ENCODE data around the gene CYP24A1.

CYP24A1 gene

DNA sequence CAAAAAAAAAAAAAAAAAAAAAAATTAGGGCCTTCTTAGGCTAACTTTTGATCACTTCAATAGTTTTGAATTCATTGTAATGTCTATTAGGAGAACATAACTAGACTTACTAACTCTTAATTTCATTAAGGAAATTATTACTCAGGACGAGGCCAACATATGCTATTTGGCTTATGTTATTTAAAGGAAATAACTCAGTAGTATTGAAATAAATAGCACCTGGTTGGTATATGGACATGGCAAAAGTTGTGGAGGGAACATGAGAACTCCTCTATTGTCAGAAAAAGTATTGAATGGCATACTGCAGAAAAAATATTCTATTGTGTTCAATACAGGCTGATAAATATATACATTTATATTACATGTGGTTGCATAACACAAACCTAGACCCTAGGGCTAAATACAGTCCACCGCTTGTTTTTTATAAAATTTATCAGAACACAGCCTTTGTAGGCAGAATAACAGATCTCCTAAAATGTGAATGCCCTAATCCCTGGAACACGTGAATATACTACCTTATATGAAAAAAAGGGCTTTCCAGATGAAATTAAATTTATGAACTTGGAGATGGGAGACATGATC lies 18.0 kb downstream of the CYP24A1 start:
- DNase-seq = no peak

DNA sequence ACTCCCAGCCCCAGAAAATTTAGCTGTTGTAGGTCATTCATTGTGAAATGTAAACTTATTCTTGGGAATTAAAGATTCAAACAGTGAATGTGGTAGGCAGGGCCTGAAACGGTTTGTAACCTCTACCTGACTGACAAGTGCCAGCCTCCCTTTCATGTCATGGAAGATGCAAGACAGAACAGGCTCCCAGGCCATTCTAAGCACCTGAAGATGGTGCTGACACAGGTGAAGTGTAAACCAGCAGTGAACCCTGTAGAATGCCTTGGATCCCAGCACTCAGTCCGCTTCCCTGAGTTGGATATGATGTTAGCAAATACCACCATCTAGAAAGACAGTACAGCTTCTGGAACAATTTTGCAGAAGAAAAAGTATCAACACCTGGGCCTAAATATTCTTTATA lies 19.3 kb downstream of the CYP24A1 start:
- no peak for DNase-seq

DNA sequence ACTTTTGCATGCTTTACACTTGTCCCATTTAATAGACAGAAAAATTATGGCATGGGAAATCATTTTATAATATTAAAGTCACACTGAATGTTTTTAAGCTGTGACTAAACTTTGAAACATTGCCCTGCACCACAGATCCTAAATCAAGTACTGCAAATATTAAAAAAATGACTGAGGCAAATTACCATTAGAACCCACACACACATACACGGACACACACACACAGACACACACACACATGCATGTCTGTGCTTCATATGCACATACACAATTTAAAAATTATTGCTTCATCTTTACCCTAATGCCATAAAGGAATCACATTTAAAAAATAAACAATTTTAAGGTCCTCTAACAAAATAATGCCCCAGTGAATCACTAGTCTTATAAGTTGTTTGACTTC lies 19.9 kb downstream of the CYP24A1 start:
- no peak for DNase-seq

DNA sequence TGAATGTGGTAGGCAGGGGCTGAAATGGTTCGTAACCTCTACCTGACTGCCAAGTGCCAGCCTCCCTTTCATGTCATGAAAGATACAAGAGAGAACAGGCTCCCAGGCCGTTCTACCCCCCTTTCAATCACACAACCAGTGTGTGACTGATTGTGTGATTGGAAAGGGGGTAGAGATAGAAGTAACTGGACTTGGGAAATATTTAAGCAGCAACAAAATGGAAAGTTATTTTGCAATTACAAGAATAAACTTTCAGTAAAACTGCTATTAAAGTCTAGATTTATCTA lies 20.8 kb downstream of the CYP24A1 start:
- no peak for DNase-seq

DNA sequence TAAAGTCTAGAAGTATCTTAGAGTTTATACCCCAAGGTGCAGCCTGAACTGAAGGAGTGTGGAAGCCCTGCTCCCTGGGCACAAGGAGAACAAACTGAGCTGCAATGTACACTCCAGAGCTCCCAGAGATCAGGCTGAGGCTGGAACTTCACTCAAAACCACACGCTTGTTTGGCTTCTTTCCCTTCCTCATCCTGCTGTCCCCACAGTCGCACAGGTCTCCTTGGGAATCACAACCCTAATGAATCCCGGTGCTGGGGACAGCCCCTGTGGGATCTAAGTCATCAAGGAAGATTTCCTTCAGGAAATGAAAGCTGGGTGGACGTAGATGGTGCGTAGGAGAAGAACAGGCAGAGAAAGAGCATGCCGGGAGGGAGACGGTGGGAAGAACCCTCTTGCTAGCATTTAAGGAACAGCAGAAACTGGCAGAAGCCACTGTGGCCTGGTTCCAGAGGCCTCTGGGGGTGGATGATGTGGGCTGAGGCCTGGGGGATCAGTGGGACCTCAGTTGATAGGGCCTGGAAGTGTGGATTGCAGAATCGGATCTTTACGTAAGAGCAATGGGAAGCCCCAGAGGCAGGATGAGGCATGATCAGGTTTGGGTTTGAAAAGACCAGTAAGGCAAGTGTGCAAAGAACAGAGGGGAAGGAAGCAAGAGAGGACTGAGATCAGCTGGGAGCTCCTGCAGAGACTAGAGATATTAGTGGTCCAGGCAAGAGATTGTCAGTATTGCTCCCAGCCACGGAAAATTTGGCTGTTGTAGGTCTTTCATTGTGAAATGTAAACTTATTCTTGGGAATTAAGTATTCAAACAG lies 21.4 kb downstream of the CYP24A1 start:
- DNase-seq = no peak

DNA sequence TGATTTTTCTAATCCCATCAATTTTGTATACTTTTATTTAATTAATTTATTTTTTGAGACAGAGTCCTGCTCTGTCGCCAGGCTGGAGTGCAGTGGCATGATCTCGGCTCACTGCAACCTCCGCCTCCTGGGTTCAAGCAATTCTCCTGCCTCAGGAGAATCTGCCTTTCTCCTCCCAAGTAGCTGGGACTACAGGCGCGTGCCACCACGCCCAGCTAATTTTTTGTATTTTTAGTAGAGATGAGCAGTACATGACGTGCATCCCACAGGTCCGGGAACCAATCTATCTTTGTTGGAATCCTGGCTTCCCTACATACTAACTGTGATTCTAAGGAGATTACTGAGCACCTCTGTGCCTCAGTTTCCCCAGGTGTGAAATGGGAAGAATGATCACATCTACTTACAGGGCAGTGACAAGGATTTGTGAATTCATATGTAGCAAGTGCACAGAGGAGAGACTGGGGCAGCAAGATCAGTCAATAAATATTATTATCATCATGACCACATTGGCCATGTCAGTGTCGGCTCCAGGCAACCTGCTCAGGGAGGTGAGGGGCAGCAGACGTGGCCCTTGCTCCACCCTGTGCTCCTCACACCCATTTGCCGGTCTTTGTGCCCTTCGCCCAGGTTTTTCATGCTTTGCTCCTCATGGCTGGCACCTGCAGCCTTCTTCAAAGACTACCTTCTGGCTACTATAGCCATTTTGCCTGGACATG lies 22.1 kb downstream of the CYP24A1 start:
- no peak for DNase-seq

DNA sequence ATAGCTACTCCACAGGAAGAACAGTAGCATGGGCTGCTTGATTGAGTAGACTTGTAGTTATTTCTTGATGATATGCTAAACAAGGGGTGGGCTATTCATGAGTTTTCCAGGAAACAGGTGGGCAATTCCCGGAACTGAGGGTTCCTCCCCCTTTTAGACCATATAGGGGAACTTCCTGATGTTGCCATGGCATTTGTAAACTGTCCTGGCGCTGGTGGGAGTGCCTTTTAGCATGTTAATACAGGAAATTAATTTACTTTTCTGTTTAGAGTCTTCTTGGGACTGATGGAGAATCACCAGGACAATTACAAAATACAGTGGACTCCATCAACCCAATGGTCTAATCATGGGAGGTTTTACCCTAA lies 22.7 kb downstream of the CYP24A1 start:
- no peak for DNase-seq

DNA sequence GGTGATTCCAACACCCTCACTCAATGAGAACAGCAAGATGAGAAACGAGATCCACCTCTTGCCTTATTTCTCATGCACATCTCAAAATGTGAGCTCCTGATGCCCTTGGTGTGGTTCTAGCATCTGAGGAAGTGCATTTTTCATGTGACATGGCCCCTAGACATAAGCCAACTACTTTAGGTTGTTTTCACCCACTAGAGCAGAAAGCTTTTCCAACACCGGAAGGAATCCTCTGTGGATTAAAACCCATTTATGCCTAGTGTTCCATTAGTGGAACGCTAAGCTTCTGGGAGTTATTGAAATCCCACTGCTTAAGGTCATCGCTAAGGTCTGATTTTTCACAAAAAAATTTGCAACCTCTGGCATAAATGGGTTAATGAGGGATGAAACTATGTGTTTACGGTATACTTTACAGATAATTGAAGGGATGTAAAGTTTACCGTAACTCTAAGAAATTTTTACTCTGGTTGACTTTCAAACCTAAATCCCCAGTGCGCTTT lies 24.0 kb downstream of the CYP24A1 start:
- no peak for DNase-seq

DNA sequence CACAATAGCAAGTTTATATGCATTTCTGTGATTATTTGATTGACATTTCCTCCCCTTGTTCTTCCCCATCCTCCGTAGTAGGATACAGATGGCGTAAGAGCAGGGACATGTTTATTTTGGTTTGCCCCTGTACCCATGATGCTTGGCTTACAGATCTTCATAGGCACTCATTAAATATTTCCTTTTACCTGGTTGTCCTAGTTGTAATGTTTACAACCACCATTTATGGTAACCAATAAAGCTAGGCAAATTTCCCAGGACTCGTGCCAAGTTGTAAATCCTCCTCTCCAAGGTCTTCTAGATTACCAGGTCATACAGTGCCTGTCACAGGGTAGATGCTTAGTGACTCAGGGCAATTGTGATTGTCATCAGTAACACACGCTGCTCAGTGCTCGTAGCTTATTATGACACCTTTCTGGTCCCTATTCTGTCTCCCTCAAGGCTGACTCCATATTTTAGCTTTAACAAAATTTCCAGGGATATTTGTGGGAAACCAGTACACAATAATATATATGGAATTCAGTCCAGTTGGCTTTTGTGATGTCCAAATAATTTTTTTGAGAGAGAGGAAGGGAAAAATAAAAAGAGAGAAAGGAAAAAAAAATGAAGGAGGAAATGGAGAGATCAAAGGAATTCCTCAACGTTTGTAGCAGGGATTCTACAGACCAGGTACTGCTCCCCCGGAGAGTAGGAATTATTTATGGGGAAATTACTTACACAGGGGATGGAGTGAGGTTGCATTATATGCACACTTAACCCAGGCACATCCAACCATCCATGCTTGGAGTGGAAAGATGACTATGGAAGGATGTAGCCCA lies 24.6 kb downstream of the CYP24A1 start:
- no peak for DNase-seq

DNA sequence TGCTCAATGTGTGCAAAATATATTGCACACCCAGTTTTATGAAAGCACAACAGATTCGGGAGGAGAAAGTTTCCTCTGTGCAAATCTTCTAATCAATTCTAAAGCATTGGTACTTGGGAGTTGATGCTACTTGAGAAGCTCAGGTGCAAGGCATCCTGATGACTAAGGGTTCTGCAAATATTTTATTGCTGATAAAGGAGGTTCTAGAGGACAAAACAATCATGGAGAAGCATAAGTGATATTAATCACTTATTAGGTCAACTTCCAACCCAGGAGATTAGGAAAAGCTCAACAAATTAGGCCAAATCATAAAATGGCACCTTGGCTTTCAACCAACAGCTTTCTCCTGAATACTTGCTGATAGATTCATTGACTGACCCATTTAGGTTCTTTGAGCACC lies 27.1 kb downstream of the CYP24A1 start:
- DNase-seq = no peak

DNA sequence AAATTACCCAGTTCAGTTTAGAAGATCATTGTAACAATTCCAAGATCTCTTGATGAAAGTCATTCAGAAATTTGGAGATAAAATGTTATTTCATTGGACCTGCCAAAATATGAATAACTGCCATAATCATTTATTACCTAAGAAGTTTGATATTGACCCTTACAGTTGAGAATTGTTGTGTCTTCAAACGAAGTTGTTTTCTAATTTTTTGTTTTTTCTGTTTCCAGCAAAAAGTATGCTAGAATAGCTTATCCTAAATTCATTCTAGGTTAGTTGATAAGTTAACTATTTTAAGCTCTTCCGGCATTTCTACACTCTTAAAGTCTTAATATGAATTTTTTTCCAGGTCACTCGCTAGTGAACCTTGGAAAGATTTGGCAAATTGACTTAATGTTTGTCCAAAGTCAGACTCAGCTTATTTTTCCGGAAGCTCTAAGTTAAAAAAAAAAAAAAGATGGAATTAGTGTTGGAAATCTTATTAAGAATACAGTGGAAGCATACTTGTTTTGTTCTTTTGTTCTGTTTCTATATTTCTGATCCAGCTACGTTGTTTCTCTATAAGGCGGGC lies 28.9 kb downstream of the CYP24A1 start:
- no peak for DNase-seq

DNA sequence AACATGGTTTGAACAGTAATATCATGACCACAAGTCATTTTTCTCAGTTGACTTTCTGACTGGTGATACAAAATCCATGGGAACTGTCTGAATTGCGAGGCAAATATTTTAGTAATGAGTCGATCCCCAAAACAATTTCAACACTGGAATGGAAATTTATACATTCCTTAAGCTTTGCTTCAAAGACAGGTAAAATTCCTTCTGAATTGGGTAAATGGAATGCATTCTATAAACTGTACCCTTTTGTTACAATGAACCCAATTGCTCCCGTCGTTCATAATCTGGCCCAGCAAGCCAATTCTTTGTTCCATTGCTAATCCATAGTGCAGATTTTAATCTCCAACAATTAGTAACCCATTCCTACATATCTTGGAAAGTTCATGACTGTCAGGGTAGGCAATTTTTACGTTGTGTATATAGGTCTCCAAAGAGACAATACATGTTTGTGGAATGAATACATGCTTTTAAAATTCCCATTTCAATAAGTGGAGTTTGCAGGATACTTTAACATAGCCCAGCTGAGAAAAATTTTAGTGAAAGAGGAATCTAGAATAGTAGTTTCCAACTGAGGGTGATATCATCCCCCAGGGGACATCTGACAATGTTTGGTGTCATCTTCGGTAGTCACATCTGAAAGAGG lies 32.7 kb downstream of the CYP24A1 start:
- no peak for DNase-seq

DNA sequence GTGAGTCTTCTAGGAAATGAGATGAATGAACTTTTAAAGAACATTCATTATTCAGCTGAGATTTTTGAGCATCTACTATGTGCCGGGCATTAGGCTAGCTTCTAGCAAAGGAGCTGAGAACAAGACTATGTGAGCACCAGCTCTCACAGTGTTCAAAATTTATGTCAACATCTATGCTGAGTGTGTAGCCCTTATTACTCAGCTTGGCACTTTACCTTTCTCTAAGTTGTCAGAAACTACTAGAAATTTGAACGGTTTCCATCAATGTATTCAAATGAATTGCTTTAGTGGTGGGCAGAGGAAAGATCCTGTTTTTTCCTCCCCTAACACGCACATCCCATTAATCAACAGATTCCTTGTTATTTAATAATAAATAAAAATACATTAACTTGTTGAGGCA lies 33.3 kb downstream of the CYP24A1 start:
- DNase-seq = no peak

DNA sequence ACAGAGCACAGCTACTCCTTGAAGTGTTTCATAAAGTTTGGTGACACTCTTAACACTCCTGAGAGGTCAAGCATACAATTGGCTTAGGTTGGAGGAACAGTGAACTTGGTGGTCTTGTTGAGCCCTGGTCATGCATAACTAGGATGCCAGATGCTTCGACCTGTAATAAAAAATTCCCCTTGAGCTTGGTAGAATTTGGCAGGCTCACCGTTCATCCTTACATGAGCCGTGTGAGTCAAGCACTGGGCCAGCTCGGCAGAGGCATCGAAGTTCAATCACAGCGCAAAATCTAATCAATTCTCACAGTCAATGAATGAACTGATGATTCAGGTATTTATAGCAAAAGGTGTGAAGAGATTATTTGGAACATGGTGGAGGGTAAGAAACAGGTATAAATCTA lies 33.7 kb downstream of the CYP24A1 start:
- no peak for DNase-seq

DNA sequence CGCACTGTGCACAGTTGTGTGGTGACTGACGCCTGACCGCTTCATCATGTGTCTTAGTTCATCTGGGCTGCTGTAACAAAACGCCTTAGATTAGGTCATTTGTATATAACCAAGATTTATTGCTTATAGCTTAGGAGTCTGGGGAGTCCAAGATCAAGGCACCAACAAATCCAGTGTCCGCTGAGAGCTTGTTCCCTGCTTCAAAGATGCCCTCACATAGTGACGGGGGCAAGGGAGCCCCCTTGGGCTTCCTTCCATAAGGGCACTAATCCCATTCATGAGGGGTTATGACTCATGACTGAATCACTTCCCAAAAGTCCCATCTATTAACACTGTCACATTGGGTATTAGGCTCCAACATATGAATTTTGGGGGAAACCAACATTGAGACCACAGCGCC lies 34.6 kb downstream of the CYP24A1 start:
- no peak for DNase-seq

DNA sequence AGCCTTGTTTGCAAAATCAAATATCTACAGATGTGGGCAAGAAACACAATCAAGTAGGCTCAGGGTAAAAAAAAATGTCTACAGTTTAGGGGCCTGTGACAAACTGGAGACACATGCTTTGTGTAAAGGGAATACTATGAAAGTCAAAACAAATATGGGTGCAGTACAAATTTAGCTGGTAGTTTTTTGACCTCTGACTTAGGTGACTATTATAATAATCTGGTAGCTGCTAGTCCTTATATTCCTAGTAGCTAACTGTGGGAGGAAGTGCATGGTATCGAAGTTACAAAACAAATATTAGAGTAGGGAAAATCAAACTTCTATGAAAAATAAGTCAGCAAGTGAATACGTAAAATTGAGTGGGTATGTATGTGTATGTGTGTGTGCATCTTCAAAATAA lies 35.4 kb downstream of the CYP24A1 start:
- no peak for DNase-seq

DNA sequence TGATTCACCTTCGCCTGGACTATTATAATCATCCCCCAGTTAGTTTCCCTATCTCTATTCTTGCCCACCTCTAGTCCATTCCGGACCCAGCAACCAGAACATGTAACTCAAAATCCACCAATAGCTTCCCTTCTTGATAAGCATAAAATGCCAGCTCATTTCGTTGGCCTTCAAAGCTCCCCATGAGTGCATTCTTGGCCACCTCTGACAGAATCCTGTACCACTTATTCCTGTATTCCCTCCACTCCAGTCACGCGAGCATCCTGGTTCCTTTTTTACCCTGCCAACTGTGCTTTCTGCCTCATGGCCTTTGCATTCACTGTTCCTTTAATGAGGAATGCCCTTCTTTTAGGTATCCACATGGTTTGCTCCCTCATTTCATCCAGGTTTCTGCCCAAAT lies 36.7 kb downstream of the CYP24A1 start:
- DNase-seq = no peak

DNA sequence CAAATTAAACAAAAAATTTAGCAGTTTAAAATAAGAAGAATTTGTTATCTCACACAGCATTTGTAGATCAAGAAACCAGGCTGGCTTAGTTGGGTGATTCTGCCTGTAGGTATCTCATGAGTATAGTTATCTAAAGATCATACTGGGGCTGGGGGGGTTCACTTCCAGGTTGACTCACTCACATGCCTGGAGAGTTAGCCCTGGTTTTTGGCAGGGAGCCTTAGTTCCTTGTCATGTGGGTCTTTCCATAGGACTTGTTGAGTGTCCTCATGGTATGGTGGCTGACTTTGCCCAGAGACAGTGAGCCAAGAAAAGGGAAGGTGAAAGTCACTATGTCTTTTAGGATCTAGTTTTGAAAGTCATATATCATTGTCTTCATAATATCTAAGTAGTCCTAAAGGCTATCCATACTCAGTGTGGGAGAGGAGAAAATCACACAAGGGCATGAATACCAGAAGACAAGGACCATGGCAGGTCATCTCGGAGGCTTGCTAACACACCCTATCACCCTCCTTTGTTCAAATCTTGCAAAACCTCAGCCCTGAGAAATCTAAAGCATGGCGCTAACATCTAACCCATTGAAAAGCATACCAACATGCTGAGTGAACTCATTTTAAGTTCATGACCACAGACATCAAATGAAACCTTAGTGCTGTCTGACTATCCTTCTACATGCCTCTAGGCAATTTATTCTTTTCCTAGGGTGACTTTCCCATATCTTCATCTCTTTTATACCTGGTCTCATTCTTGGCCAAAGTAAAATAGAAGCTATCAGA lies 39.2 kb downstream of the CYP24A1 start:
- no peak for DNase-seq

DNA sequence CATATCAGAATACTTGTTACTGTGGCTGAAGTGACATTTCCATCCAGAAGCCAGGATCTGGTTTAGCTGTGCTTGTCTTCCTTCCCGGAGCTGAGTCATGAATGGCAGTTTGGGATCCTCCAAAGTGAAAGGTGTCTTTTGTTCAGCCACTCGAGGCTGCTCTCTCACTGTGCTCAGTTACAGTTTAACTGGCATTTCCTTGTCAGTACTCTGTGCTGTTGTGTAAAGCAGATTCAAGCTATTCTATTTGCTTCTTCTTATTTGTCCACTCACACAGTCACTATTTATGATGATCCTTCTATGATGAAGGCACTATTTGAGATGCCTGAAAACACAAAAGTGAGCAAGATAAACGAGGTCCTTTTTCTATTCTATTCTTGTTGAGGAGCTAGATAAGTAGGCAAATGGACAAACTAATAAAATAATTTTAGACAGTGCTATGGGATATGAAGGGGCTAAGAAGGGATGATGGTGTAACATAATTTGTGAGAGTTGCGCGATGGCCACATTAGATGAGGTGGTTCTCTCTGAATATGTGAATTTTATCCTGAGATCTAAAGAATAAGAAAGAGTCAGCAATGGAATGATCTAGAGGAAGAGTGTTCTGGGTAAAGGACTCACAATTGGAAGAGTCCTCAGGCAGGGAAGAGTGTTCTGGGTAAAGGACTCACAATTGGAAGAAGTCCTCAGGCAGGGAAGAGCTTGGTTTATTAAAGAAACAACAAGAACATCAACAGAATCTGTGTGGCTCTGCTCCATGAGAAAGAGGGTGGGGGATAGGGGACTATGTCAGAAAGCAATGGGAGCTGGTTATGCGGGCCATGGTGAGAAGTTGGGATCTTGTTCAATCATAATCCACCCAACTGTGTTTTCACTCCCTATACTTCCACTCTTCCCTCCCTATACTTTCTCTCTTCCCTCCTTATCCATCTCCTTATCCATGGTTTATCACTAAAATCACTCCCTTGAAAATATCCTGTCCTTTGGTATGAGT lies 40.1 kb downstream of the CYP24A1 start:
- no peak for DNase-seq

All from activated T-cell treated with anti-CD3 and anti-CD28 coated beads, Interleukin-2, amount 50 U/mL, for 48 hours (primary cell).